Activated B cell treated with CpG ODN at 0.5 μM for 24 hours (primary cell): Measurements from ENCODE around the gene DCP2. TPM values are rescaled to one million over a fixed set of nuclear protein-coding genes. Genes with fewer than 3 reads are reported as not detected.

Source experiments
- ATAC-seq: fragments of 200-7000 bp; cut with Tn5 transposase; one replicate; pipeline ENCODE4 v1.10.0; 2021; ENCODE audit warnings: low read depth, mild to moderate bottlenecking, moderate library complexity
- CTCF ChIA-PET: fragments of 350-600 bp; sonication (Branson Sonifier 250); formaldehyde crosslinking; loops from one replicate; lab custom pipeline; 2021; ENCODE audit warnings: antibody characterized with exemption; lab: Charles Lee
- POLR2A ChIA-PET: fragments of 350-600 bp; sonication (Branson Sonifier 250); formaldehyde crosslinking; loops from one replicate; lab custom pipeline; 2021; ENCODE audit warnings: antibody characterized with exemption; lab: Charles Lee
- DNase-seq: peaks from one replicate; pipeline ENCODE4 v3.0.0; 2022
- H3K27ac Mint-ChIP-seq: one replicate; pipeline ENCODE4 v1.8.0; 2020; ENCODE audit warnings: mixed read lengths
- H3K27me3 Mint-ChIP-seq: one replicate; pipeline ENCODE4 v1.8.0; 2021; ENCODE audit warnings: mixed read lengths
- H3K36me3 Mint-ChIP-seq: one replicate; pipeline ENCODE4 v1.8.0; 2021; ENCODE audit warnings: low read depth, mixed read lengths
- H3K4me1 Mint-ChIP-seq: one replicate; pipeline ENCODE4 v1.8.0; 2021; ENCODE audit warnings: mixed read lengths
- H3K4me3 Mint-ChIP-seq: one replicate; pipeline ENCODE4 v1.8.0; 2020; ENCODE audit warnings: mild to moderate bottlenecking, mixed read lengths
- H3K9me3 Mint-ChIP-seq: one replicate; pipeline ENCODE4 v1.8.0; 2020; ENCODE audit warnings: mixed read lengths
- intact Hi-C: fragments of 100-400 bp; cut with micrococcal nuclease; formaldehyde crosslinking; loops from one replicate; pipeline ENCODE4 v1.15.1; 2024
- total RNA-seq: library from RNA; stranded (reverse); gene quantifications from 2 replicates; pipeline ENCODE4 v1.2.3, GENCODE V29; 2022
- TF ChIP-seq, protein P1 (sequence below): fragments of 200-600 bp; IDR thresholded peaks from one replicate; pipeline ENCODE4 v1.8.0; 2022; ENCODE audit warnings: antibody characterized with exemption, mild to moderate bottlenecking

Gene DCP2
- total RNA-seq, 1 donor from 2014 or later: 56.0 TPM

DNA sequence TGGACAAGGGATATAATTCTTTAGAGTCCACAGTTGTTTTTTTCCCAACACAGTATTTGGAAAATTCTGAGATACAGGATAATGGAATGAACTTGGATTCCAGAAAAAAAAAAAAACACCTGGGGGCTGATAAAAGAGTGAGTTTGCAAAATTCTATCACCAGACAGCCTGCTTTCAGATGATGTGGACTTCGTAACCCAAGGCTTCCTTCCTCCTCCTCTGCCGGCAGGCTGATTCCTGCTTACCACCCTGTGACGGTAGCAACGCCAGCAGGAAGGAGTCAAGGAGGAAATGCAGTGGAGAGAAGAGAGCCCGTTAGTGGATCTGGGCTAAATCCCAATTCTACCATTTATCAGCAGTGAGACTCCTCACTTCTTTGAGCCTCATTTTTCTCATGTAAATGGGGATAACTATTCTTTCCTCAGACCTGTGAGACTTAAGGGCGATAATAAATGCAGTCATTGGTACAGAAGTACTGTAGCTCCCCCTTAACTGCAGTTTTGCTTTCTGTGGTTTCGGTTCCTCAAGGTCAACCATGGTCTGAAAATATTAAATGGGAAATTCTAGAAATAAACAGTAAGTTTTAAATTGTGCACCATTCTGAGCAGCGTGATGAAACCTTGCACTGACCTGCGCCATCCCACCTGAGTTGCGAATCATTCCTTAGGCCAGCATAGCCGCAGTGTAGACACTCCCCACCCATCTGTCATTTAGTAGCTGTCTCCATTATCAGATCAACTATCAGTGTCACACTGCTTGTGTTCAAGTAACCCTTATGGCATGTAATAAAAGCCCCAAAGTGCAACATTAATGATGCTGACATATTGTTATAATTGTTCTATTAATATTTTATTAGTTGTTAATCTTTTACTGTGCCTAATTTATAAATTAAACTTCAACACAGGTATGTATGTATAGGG, 71.4 kb downstream of the DCP2 start:
- peak overlapping the region; percentile 63 for H3K27ac Mint-ChIP-seq
- CTCF ChIA-PET: no interaction called here

DNA sequence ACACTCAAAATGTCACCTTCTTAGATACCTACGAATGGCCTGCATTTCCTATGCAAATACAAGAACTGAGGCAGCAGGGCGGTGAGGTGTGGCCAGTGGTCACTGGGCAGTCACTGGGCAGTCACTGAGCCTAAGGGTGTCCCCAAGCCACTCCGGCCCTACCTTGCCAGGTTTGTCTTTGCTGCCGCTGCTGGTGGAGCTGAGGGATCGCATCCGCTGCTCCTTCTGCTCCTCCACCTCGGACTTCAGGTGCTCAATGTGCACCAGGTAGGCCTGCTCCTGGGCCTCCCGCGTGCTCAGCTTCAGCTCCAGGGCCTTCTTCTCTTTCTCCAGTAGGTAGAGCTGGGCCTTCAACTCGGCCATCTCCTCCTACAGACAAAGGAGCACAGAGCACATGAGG, 72.3 kb downstream of the DCP2 start:
- peaks cover 13% of the 10 kb centered on the region for H3K4me1 Mint-ChIP-seq
- ChIA-PET POLR2A (no interaction called here), CTCF (no interaction called here)
- ATAC-seq (no peak), DNase-seq (no peak)
- H3K27ac Mint-ChIP-seq: no peak overlapping the region
- no peaks in the 10 kb centered on the region for H3K9me3 Mint-ChIP-seq
- intact Hi-C loops: no loop called here
- no peak overlapping the region for H3K4me3 Mint-ChIP-seq
- no peaks in the 10 kb centered on the region for H3K36me3 Mint-ChIP-seq
- H3K27me3 Mint-ChIP-seq: no peaks in the 10 kb centered on the region
- TF ChIP-seq, protein P1, sequence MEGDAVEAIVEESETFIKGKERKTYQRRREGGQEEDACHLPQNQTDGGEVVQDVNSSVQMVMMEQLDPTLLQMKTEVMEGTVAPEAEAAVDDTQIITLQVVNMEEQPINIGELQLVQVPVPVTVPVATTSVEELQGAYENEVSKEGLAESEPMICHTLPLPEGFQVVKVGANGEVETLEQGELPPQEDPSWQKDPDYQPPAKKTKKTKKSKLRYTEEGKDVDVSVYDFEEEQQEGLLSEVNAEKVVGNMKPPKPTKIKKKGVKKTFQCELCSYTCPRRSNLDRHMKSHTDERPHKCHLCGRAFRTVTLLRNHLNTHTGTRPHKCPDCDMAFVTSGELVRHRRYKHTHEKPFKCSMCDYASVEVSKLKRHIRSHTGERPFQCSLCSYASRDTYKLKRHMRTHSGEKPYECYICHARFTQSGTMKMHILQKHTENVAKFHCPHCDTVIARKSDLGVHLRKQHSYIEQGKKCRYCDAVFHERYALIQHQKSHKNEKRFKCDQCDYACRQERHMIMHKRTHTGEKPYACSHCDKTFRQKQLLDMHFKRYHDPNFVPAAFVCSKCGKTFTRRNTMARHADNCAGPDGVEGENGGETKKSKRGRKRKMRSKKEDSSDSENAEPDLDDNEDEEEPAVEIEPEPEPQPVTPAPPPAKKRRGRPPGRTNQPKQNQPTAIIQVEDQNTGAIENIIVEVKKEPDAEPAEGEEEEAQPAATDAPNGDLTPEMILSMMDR: no peak

More for the DNA sequence above, 71.4 kb downstream of the DCP2 start:
- Mint-ChIP-seq H3K4me1 (peaks cover 13% of the 10 kb centered on the region), H3K4me3 (peak overlapping the region; percentile 80), H3K9me3 (no peaks in the 10 kb centered on the region), H3K27me3 (no peaks in the 10 kb centered on the region), H3K36me3 (no peaks in the 10 kb centered on the region)
- POLR2A ChIA-PET: interaction anchor here (0.6 kb wide), 1 partner anchor 38 kb away, joined by 5 read pairs; no protein-coding TSS in a partner anchor
- TF ChIP-seq, protein P1: no peak
- no peak for DNase-seq
- ATAC-seq: peak; percentile 79
- intact Hi-C loops: no loop called here

- TF ChIP-seq, protein P1: no peak
- H3K27ac Mint-ChIP-seq: no peak overlapping the region
- H3K36me3 Mint-ChIP-seq: no peaks in the 10 kb centered on the region
- ChIA-PET POLR2A (no interaction called here), CTCF (no interaction called here)
- H3K4me1 Mint-ChIP-seq: peaks cover 13% of the 10 kb centered on the region
- no peaks in the 10 kb centered on the region for H3K27me3 Mint-ChIP-seq
- H3K9me3 Mint-ChIP-seq: no peaks in the 10 kb centered on the region
- H3K4me3 Mint-ChIP-seq: no peak overlapping the region
- ATAC-seq: no peak
- intact Hi-C loops: no loop called here
- DNase-seq: no peak
These were observed 74.3 kb downstream of the DCP2 start for GRCh38 chr5:113050721-113051382.

GRCh38 chr5:113052041-113052795, 75.6 kb downstream of the DCP2 start:
- no peak for DNase-seq
- Mint-ChIP-seq H3K4me1 (peaks cover 11% of the 10 kb centered on the region), H3K36me3 (no peaks in the 10 kb centered on the region), H3K27me3 (no peaks in the 10 kb centered on the region), H3K4me3 (no peak overlapping the region), H3K27ac (no peak overlapping the region), H3K9me3 (no peaks in the 10 kb centered on the region)
- TF ChIP-seq, protein P1: no peak
- ChIA-PET POLR2A (no interaction called here), CTCF (no interaction called here)
- intact Hi-C loops: no loop called here
- ATAC-seq: no peak
